ENCODE results near the gene KIZ.

KIZ gene

DNA sequence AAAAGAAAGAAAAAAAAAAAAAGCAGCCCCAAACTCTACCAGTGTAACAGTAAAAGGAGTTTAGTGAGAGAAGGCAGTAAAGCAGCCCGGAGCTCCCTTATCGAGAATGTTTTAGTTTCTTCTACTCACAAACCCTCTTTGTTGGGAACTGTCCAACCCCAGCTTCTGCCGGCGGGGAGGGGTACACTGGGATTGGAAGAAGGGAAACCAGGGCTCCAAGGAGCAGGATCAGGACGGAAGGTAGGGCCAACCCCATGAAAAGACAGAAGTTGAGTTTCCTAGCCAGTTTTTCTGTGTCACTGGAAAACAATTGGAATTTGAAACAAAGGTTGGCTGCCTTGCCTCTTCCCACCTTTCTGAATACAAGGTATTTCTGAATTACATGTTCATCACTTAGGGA, 66.0 kb downstream of the KIZ start:
- no peak for DNase-seq (ENCODE audit: low read depth)
- no peak overlapping the region for H3K4me3 ChIP-seq (ENCODE audit: low read depth, low read length)
- TF ChIP-seq, protein P1, sequence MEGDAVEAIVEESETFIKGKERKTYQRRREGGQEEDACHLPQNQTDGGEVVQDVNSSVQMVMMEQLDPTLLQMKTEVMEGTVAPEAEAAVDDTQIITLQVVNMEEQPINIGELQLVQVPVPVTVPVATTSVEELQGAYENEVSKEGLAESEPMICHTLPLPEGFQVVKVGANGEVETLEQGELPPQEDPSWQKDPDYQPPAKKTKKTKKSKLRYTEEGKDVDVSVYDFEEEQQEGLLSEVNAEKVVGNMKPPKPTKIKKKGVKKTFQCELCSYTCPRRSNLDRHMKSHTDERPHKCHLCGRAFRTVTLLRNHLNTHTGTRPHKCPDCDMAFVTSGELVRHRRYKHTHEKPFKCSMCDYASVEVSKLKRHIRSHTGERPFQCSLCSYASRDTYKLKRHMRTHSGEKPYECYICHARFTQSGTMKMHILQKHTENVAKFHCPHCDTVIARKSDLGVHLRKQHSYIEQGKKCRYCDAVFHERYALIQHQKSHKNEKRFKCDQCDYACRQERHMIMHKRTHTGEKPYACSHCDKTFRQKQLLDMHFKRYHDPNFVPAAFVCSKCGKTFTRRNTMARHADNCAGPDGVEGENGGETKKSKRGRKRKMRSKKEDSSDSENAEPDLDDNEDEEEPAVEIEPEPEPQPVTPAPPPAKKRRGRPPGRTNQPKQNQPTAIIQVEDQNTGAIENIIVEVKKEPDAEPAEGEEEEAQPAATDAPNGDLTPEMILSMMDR (IDR thresholded peaks at IDR 0.05; ENCODE audit: insufficient read depth, low read depth, low read length, missing control alignments) = no peak

DNA sequence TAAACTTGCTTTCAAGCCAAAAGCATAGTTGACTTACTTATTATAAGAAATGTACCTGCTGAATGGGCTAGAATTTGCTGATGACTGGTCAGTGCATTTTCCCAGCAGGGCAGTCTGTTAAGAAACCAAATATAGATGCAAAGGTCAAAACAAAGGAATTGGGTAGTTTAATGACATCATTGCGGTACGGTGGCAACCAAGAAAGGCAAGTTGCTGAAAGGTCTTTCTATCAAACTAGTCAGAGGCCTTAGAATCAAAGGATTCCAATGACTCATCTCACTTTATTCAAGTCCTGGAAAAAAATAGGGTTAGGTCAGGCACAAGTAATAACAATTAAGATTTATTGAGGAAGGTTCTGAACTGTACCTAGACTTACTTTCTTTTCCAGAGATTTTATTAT, 76.4 kb downstream of the KIZ start:
- TF ChIP-seq, protein P1 (IDR thresholded peaks at IDR 0.05; ENCODE audit: insufficient read depth, low read depth, low read length, missing control alignments) = no peak
- no peak overlapping the region for H3K4me3 ChIP-seq (ENCODE audit: low read depth, low read length)
- no peak for DNase-seq (ENCODE audit: low read depth)

DNA sequence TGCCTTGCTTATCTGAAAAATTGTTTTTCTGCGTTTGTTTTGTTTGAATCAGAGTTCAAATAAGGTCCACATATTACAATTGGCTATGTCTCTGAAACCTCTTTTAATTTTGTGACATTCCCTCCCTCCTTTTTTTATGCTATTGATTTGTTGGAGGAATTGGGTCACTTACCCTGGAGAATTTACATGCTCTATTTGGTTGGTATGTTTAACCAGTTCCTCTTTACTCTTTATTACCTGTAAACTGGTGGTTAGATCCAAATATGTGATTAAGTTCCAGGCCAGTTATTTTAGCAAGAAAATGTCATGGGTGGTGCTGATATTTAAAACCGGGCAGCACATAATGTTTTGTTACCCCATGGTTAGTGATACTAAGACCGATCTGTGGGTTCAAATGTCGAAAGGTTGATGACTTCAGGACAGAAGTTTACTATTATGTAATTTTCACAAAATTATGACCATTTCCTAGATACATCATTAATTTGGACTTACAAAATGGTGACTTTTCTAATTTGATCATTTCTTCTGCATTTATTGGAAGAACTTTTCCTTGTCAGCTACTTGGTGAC, 77.3 kb downstream of the KIZ start:
- DNase-seq (ENCODE audit: low read depth) = no peak
- TF ChIP-seq, protein P1 (IDR thresholded peaks at IDR 0.05; ENCODE audit: insufficient read depth, low read depth, low read length, missing control alignments) = no peak
- H3K4me3 ChIP-seq (ENCODE audit: low read depth, low read length) = no peak overlapping the region

DNA sequence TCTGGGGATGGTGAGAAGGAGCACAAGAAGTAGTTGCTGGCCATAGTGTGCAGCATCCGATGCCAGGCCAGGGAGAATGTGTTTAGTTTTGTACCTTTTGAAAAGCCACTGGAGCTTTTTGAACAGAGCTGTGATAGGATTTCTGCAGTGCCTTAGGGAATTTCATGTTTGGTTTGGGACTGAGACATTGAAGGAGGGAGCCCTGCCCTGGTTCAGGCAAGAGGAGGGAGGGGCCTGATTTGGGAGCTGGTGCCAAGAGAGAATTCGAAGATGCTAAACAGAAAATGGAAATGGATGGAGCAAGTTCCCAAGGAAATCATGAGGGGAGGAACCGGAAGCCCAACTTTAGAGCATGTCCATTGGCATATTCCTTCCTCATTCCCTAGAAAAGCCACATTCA, 80.7 kb downstream of the KIZ start:
- no peak for DNase-seq (ENCODE audit: low read depth)
- H3K4me3 ChIP-seq (ENCODE audit: low read depth, low read length) = no peak overlapping the region
- TF ChIP-seq, protein P1 (IDR thresholded peaks at IDR 0.05; ENCODE audit: insufficient read depth, low read depth, low read length, missing control alignments) = no peak

DNA sequence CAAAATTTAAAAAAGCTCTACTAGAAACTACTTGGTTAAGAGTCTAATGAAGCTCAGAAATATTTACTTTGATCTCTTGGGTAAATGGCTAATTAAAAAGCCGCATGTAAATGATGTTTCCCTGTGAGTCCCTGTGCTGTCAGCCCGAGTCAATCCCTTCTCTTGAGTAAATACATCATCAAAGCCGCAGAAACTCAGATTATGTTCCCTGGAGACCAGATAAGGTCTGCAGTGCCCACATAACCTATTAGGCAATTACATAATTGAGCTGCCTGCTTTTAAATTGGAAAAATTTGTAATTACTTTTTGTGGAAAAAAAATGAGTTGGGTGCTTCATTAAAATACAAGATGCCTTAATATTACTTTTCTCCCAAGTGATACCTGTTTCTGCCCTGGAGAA, 83.1 kb downstream of the KIZ start:
- TF ChIP-seq, protein P1 (IDR thresholded peaks at IDR 0.05; ENCODE audit: insufficient read depth, low read depth, low read length, missing control alignments) = no peak
- no peak for DNase-seq (ENCODE audit: low read depth)
- H3K4me3 ChIP-seq (ENCODE audit: low read depth, low read length) = no peak overlapping the region

DNA sequence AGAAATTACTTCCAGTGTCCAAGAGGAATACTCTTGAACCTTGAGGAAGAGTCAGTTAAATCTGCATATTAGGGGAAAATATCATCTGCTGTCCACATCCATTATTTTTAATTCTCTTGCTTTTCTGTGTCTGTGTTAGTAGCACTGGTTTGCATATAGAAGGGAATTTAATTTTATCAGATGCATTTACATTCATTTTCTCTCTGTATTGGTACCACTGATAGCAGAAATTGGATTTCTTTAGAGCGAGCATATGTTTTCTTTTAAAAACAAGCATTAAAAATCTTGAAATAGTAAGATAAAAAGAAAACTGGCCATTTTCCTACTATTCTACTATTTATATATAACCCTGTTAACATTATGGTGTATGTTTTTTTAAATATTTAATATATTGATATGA, 83.8 kb downstream of the KIZ start:
- no peak for DNase-seq (ENCODE audit: low read depth)
- no peak overlapping the region for H3K4me3 ChIP-seq (ENCODE audit: low read depth, low read length)
- TF ChIP-seq, protein P1 (IDR thresholded peaks at IDR 0.05; ENCODE audit: insufficient read depth, low read depth, low read length, missing control alignments) = no peak

DNA sequence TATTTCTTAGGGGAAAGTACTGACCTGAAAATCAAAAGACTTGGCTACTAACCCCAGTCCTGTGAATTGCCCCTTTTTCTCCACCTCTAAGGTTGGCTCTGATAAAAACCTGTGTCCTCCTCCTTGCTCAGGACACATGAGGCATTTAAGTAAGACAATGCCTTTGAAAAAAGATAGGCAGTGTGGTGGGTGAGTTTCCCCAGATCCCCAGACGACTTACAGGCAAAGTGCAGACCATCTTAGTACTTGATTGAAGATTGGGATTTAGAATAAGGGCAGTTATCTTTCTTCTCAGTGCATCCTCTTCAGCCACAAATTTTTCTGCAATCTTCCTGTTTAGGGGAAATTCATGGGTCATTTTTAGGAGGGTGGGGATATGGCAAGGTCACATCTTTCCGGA, 87.8 kb downstream of the KIZ start:
- DNase-seq (ENCODE audit: low read depth) = no peak
- TF ChIP-seq, protein P1 (IDR thresholded peaks at IDR 0.05; ENCODE audit: insufficient read depth, low read depth, low read length, missing control alignments) = no peak
- no peak overlapping the region for H3K4me3 ChIP-seq (ENCODE audit: low read depth, low read length)
